Ishikawa (cell line): ENCODE results near the gene RABGAP1L.

Source experiments
- CEBPB ChIP-seq: IDR thresholded peaks from 2 replicates; pipeline ENCODE4 v1.6.1; 2012
- CREB1 ChIP-seq: IDR thresholded peaks from 2 replicates; pipeline ENCODE4 v1.6.1; 2012; ENCODE audit warnings: low read depth
- EGR1 ChIP-seq: IDR thresholded peaks from 2 replicates; pipeline ENCODE4 v1.6.1; 2012
- EP300 ChIP-seq: IDR thresholded peaks from 2 replicates; pipeline ENCODE4 v1.6.1; 2012; ENCODE audit warnings: borderline replicate concordance
- FOXM1 ChIP-seq: IDR thresholded peaks from 2 replicates; pipeline ENCODE4 v1.6.1; 2012; ENCODE audit warnings: low read depth, borderline replicate concordance
- MAX ChIP-seq: IDR thresholded peaks from 2 replicates; pipeline ENCODE4 v1.6.1; 2012
- NFIC ChIP-seq: IDR thresholded peaks from 2 replicates; pipeline ENCODE4 v1.6.1; 2012
- RAD21 ChIP-seq: IDR thresholded peaks from 2 replicates; pipeline ENCODE4 v1.6.1; 2012; ENCODE audit warnings: low read depth
- REST ChIP-seq: IDR thresholded peaks from 2 replicates; pipeline ENCODE4 v1.6.1; 2012; ENCODE audit warnings: low read depth, mild to moderate bottlenecking
- TAF1 ChIP-seq: IDR thresholded peaks from 2 replicates; pipeline ENCODE4 v1.6.1; 2012; ENCODE audit warnings: low read depth, mild to moderate bottlenecking
- TCF12 ChIP-seq: IDR thresholded peaks from 2 replicates; pipeline ENCODE4 v1.6.1; 2012; ENCODE audit warnings: low read depth
- TEAD4 ChIP-seq: IDR thresholded peaks from 2 replicates; pipeline ENCODE4 v1.6.1; 2012
- USF1 ChIP-seq: IDR thresholded peaks from 2 replicates; pipeline ENCODE4 v1.6.1; 2012
- YY1 ChIP-seq: IDR thresholded peaks from 2 replicates; pipeline ENCODE4 v1.6.1; 2012; ENCODE audit warnings: low read depth
- ZBTB7A ChIP-seq: IDR thresholded peaks from 2 replicates; pipeline ENCODE4 v1.6.1; 2012; ENCODE audit warnings: low read depth

RABGAP1L gene

GRCh38 chr1:174726167-174726879, 567.0 kb downstream of the RABGAP1L start:
- TF ChIP-seq EGR1 (no peak), RAD21 (peak; percentile 41)

- TF ChIP-seq USF1 (no peak), FOXM1 (no peak), TCF12 (no peak), EP300 (no peak), REST (no peak), MAX (no peak), YY1 (no peak)
Measured at GRCh38 chr1:174726880-174727585, 567.7 kb downstream of the RABGAP1L start.

- TF ChIP-seq CEBPB (no peak), ZBTB7A (no peak), RAD21 (no peak), TAF1 (no peak), FOXM1 (no peak), TEAD4 (no peak), REST (no peak), CREB1 (no peak)
Measured at GRCh38 chr1:174734270-174734669, 575.0 kb downstream of the RABGAP1L start.

GRCh38 chr1:174736831-174737230, 577.5 kb downstream of the RABGAP1L start:
- TF ChIP-seq YY1 = no peak
- TF ChIP-seq EP300 = no peak
- TF ChIP-seq NFIC = no peak
- TF ChIP-seq FOXM1 = no peak
- no peak for TF ChIP-seq MAX
- TF ChIP-seq TAF1 = no peak
- no peak for TF ChIP-seq EGR1
- no peak for TF ChIP-seq REST

- no peak for TF ChIP-seq EGR1
- TF ChIP-seq TEAD4 = no peak
- no peak for TF ChIP-seq NFIC
- TF ChIP-seq FOXM1 = no peak
- TF ChIP-seq REST = no peak
- no peak for TF ChIP-seq RAD21
- TF ChIP-seq CREB1 = no peak
- no peak for TF ChIP-seq YY1
- no peak for TF ChIP-seq USF1
- no peak for TF ChIP-seq MAX
- no peak for TF ChIP-seq CEBPB
- TF ChIP-seq TAF1 = no peak
- TF ChIP-seq EP300 = no peak
- TF ChIP-seq TCF12 = no peak
- no peak for TF ChIP-seq ZBTB7A
Measured at GRCh38 chr1:174740249-174740968, 581.1 kb downstream of the RABGAP1L start.
